ENCODE measurements around the gene MUC5AC.
"Not testable (repeated sequence)": the region's sequence is repeated elsewhere in the genome, so short reads cannot be mapped to it uniquely, and the experiment has no call there.

MUC5AC gene

GRCh38 chr11:1208394-1209261, 50.9 kb downstream of the MUC5AC start:
- no peak for DNase-seq (ENCODE audit: low read depth)

GRCh38 chr11:1209371-1210057, 51.8 kb downstream of the MUC5AC start:
- DNase-seq (ENCODE audit: low read depth), result no peak

GRCh38 chr11:1211838-1212237, 54.1 kb downstream of the MUC5AC start:
- DNase-seq (ENCODE audit: low read depth), result no peak

- DNase-seq (ENCODE audit: low read depth), result not testable (repeated sequence)
Measured at GRCh38 chr11:1215826-1216225, 58.1 kb downstream of the MUC5AC start.

GRCh38 chr11:1217151-1217550, 59.4 kb downstream of the MUC5AC start:
- DNase-seq (ENCODE audit: low read depth), result no peak

GRCh38 chr11:1218256-1218787, 60.6 kb downstream of the MUC5AC start:
- DNase-seq (ENCODE audit: low read depth), result no peak

GRCh38 chr11:1218788-1219445, 61.2 kb downstream of the MUC5AC start:
- DNase-seq (ENCODE audit: low read depth), result no peak

GRCh38 chr11:1219446-1219833, 61.7 kb downstream of the MUC5AC start:
- DNase-seq (ENCODE audit: low read depth), result no peak

GRCh38 chr11:1219834-1220815, 62.4 kb downstream of the MUC5AC start:
- DNase-seq (ENCODE audit: low read depth), result no peak

GRCh38 chr11:1220941-1221721, 63.4 kb downstream of the MUC5AC start:
- DNase-seq (ENCODE audit: low read depth), result no peak

- no peak for DNase-seq (ENCODE audit: low read depth)
Measured at GRCh38 chr11:1221848-1222311, 64.1 kb downstream of the MUC5AC start.

- DNase-seq (ENCODE audit: low read depth), result no peak
Measured at GRCh38 chr11:1222491-1223345, 65.0 kb downstream of the MUC5AC start, which contains the start of gene MUC5B. MUC5B (plus strand) TSS chr11:1223066; CDS start chr11:1223124, 58 bp downstream.

GRCh38 chr11:1223346-1224110, 65.8 kb downstream of the MUC5AC start:
- no peak for DNase-seq (ENCODE audit: low read depth)

GRCh38 chr11:1224111-1224490, 66.3 kb downstream of the MUC5AC start:
- no peak for DNase-seq (ENCODE audit: low read depth)

- DNase-seq (ENCODE audit: low read depth), result no peak
Measured at GRCh38 chr11:1224491-1225385, 67.0 kb downstream of the MUC5AC start.

GRCh38 chr11:1225386-1226225, 67.9 kb downstream of the MUC5AC start:
- DNase-seq (ENCODE audit: low read depth), result no peak
